Immature natural killer cell (primary cell): ENCODE measurements around the gene BCL7B. TPM values are rescaled to one million over a fixed set of nuclear protein-coding genes. Genes with fewer than 3 reads are reported as not detected.

Source experiments
- polyA plus RNA-seq, 3 donors: library from polyadenylated mRNA; unstranded; fragments of 300-500 nt; fragmentation: Illumina TruSeq; gene quantifications; one replicate each; pipeline ENCODE4 v1.2.3, GENCODE V29; 2021

BCL7B gene
- polyA plus RNA-seq, 3 donors from 2014 or later, result 89.1 to 103 (median 95.5) TPM

Other genes starting within 250 kb of the BCL7B start
- gene NSUN5, start 248.9 kb downstream of the BCL7B start, polyA plus RNA-seq, result 10 to 100 TPM; 32.0 to 41.1 (median 32.6) TPM
- not detected for gene TRIM50, start 229.6 kb downstream of the BCL7B start, polyA plus RNA-seq
- gene FKBP6, start 229.5 kb downstream of the BCL7B start, polyA plus RNA-seq, result not detected
- under 1 TPM in 1 of 3 donors, not detected in 2; 0.37 TPM for gene FZD9, start 123.9 kb downstream of the BCL7B start, polyA plus RNA-seq
- 10 to 100 TPM in 1 of 3 donors, 1 to 10 TPM in 2; 3.6 to 23.4 (median 7.4) TPM for gene BAZ1B, start 35.4 kb downstream of the BCL7B start, polyA plus RNA-seq
- 10 to 100 TPM; 19.3 to 32.4 (median 21.7) TPM for gene TBL2, start 20.9 kb upstream of the BCL7B start, polyA plus RNA-seq
- not detected for gene MLXIPL, start 66.8 kb upstream of the BCL7B start, polyA plus RNA-seq
- gene VPS37D, start 110.1 kb upstream of the BCL7B start, polyA plus RNA-seq, result under 1 TPM in 1 of 3 donors, not detected in 2; 0.39 TPM
- 1 to 10 TPM; 3.3 to 8.8 (median 7.3) TPM for gene DNAJC30, start 125.8 kb upstream of the BCL7B start, polyA plus RNA-seq
- gene BUD23, start 125.9 kb upstream of the BCL7B start, polyA plus RNA-seq, result 100 to 1,000 TPM; 121 to 208 (median 122) TPM
- 1 to 10 TPM; 2.1 to 5.3 (median 4.0) TPM for gene STX1A, start 162.0 kb upstream of the BCL7B start, polyA plus RNA-seq
- 10 to 100 TPM; 12.7 to 19.4 (median 16.5) TPM for gene ABHD11, start 181.1 kb upstream of the BCL7B start, polyA plus RNA-seq
- not detected for gene CLDN3, start 212.6 kb upstream of the BCL7B start, polyA plus RNA-seq